GM12801 (cell line): Measurements from ENCODE around the gene KIF5A.

Experiments
- CTCF ChIP-seq: IDR thresholded peaks from one replicate; pipeline ENCODE4 v1.5.1; 2011; ENCODE audit warnings: control low read depth; ENCODE audit not compliant: insufficient read length; ENCODE audit errors: extremely low read depth

KIF5A gene

GRCh38 chr12:57604454-57604991 lies 54.7 kb downstream of the KIF5A start, which contains the start of gene DTX3:
Gene DTX3 (plus strand): TSS chr12:57604824. CDS start chr12:57606518, 1,694 bp downstream.
- TF ChIP-seq CTCF: no peak

- TF ChIP-seq CTCF: no peak
Observed at GRCh38 chr12:57604992-57605810, 55.4 kb downstream of the KIF5A start.

- no peak for TF ChIP-seq CTCF
Observed at GRCh38 chr12:57605811-57606311, 56.0 kb downstream of the KIF5A start.

DNA sequence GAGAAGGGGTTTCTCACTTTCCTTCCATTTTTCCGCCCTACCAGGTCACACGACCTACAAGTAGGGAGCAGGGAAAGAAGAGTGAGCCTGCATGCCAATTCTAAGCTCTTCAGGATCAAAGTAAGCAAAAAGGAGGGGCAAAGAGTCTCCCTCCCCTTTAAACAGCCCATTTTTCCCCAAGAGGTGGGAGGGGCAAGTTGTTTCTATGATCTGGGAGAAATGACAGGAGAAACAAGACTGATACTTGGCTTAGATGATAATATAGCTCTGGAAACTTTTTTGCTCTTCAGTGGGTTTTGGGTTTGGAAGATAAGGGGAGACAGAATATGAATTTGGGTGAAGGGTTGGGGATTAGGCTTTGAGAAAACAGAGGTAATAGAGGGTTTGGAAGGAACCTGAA lies 56.6 kb downstream of the KIF5A start:
- no peak for TF ChIP-seq CTCF

DNA sequence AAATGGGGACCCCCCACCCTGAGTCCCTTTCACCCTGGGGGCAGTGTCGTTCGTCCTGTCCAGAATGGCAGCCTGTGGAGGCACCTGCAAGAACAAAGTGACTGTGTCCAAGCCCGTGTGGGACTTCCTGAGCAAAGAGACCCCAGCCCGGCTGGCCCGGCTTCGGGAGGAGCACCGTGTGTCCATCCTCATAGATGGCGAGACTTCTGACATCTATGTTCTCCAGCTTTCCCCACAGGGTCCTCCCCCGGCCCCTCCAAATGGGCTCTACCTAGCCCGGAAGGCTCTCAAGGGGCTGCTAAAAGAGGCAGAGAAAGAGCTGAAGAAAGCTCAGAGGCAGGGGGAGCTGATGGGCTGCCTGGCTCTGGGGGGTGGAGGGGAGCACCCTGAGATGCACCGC lies 57.0 kb downstream of the KIF5A start:
- TF ChIP-seq CTCF: no peak

DNA sequence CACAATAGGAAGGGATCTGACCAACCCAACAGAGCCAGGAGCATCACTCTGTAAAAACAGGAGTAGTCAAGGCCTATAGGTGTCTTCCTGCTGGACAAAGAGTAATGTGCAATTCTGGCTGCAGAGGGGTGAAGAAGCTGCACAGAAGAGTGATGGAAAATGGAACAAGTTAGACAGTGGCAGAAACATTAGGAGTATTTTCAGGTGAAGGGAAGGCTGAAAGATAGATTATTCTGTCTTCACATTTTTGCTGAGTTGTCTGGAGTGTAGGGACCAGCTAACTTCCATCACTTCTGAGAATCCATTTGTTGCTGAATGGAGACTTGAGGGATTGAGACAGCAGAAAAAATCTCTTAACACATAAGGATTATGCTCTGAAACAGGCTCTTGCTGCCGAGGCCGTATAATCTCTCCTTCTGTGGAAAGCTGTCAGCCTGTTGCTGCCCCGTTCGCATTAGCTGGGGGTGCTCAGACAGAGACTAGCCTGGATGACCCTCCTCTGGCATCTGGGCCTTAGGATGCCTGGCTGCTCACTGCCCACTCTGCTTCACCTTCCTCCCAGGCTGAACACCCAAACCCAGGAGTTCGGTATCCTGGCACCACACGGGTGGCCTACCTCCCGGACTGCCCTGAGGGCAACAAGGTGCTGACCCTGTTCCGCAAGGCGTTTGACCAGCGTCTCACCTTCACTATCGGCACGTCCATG lies 58.3 kb downstream of the KIF5A start:
- no peak for TF ChIP-seq CTCF

GRCh38 chr12:57609101-57609780 lies 59.4 kb downstream of the KIF5A start:
- no peak for TF ChIP-seq CTCF
